ENCODE data around the gene RAD51B.

The RAD51B gene

DNA sequence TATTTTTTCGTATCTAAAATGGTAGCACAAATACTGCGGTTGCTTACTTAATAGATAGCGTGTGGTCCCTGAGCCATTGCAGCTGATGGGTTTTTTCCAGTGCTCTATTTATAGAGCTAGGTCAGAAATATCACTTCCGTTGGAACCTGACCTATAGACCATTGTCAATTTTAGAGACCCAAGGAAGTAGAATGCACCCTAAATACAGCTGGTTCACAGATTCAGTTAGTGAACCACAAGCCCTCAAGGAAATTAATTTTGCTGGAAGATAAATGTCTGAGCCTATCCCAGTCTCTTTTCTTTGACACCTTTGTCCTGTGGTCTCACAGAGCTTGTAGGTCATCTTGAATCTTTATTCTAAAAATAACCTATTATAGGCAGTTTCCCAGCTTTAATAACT is 582.3 kb downstream of the RAD51B start:
- no peak for DNase-seq (ENCODE audit: low spot score)

DNA sequence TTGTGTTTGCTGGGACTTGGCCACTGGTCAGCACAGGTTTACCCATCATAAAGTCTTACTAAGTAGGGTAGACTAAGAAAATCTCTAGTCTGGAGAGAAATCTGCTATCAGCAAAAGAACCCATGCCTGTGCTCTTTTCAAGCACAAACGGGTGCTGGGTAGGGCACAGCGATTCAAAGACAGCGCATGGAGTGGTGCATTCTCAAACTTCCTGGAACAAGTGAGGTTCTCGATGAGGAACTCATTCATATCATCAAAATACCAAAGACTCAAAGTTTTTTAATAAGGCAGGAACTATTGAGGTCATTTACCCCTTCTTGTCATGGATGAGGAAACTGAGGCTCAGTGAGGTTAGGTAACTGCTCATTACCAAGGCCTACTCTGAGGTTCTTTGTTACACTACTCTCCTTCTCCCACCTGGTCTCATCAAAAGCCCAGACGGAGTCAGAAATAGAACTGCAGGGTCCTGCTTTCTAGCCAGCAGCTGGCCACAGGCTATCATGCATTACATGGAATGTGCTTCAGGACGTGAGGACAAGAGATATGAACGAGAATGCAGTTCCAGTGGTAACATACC is 583.0 kb downstream of the RAD51B start:
- no peak for DNase-seq (ENCODE audit: low spot score)

DNA sequence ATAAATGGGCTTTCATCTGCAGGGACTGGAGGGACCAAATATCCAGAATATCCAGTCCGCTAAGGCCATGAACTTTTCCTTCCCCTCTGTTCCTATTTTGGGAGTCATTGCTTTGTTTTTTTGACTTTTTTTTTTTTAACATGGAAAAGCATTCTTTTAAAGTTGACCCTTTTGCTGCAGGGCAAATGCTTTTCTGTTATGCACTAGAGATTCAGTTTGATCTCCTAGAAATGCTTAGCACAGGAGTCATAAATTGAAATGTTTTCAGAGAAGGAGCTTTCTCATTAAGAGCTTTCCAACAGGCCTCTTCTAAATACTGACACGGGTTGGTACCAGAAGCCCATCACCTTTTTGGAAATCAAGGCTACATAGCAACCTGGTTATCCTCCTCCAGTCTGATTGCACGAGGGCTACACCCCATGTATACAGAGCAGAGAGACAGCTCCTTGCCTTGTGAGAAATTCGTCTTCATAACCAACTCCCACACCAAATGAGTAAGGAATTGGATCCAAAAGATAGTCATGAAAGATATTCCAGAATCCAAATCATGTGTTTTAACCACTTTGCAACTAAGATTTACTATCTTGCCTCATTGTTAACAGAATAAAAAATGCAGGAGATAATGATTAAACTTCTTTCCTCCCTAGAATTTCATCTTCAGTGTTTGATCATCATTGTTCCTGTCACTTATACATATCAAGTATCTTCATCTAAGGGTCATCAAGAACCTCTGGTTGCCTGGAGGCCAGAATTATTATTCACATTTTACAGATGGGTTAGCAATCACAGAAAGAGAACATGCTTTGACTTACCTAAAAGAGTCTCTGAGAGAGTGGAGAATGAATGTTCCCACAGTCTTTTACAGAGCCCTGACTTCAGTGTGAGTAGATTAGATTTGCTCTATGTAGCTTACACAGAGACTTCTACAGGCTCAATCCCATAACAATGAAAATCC is 583.9 kb downstream of the RAD51B start:
- DNase-seq (ENCODE audit: low spot score) = no peak

DNA sequence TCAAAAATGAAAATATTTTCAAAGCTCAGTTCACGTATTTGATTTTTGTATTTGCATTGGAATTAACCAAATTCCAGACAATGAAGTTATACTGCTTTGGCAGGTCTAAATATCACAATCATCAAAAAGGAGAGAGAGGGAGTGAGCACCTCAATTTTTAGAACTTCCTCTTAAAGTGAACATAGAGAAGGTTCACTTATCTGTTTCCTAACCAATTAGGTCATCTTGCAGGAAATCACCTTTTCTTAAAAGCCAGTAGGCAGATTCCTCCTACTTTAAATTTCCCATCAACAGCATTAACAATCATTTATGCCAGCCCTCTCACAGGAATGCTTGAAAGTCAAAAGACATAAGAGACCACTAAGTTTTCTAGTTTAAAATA is 584.6 kb downstream of the RAD51B start:
- DNase-seq (ENCODE audit: low spot score) = no peak

DNA sequence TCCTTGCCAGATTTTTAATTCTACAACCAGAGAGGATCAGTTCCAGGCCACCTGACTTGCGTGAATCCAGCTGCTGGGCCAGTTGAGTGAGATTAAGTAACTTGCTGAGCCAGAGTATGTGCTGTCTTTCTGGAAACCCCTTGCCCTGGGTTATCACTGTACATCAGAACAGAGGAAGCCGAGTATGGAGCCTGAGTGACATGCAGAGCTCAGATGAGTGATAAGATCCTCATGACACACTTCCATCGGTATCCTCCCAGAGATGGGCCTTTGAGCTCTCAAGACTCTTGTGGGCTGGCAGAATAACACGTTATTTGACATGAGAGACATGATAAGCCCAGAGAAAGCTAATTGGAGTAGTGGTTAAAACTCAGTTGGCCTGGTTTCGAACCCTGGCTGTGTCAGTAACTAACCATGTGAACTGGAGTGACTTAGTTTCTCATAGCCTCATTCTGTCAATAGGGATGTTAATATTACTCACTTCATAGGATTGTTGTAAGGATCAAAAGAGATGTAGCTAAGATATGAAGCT is 585.1 kb downstream of the RAD51B start:
- DNase-seq (ENCODE audit: low spot score) = peak; percentile 19

DNA sequence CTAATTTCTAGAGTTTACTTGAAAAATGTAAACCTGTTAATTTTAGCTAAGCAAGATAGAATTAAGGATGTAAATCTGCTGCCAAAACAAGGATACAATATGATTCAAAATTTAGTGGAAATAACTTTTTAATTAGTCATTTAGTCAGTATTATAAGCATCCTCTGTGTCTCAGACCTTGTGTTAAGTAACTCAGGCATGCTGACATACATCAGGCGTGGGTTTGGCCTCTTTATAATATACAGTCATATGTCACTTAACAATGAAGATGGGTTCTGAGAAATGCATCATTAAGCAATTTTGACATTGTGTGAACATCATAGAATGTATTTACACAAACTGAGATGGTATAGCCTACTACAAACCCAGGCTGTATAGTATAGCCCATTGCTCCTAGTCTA is 586.4 kb downstream of the RAD51B start:
- DNase-seq (ENCODE audit: low spot score) = no peak

DNA sequence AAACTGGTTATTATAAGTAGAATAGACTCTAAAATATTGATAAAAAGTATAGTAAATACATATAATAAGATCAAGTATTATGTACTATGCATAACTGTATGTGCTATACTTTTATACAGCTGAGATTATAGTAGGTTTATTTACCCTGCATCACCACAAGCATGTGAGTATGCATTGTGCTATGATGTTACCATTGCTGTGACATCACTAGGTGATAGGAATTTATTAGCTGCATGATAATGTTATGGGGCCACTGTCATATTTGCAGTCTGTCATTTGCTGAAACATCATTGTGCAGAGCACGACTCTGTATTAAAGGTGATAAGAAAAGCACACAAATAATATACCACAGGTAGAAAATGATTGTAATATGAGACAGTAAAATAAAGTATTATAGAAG is 587.7 kb downstream of the RAD51B start:
- no peak for DNase-seq (ENCODE audit: low spot score)

DNA sequence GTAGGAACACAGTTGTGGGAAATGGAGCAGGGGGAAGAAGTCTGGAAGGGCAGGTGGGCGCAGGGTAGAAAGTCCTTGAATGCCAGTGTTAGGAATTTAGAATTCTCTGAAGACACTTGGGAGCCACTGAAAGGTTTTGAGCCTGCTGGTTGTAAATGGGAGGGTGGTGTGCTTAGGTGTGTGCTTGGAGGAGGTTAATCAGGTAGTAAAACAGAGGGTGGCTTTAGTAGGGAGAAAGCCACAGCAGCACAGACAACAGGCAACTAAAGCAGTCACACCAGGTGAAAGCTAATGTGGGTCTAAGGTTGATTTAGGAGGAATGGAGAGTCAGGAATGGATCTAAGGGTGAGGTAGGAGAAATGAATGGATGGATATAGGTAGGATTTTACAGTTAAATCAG is 588.2 kb downstream of the RAD51B start:
- no peak for DNase-seq (ENCODE audit: low spot score)

DNA sequence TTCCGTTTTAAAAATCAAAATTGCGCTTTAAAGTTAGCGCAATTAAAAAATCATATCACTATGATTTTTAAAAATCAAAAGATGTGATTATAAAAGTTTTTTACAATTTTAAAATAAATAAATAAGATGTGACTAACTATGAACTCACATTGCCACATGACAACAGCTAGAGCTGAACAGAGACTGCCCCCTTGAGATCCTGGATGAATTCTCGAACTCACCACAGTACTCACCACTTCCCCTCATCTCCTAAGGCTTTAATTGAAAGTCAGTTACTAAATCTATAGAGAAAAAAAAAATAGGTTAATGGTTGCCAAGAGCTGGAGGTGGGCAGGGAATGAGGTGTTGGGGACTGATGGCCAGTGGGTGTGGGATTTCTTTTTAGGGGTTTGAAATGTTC is 589.1 kb downstream of the RAD51B start:
- DNase-seq (ENCODE audit: low spot score) = no peak

DNA sequence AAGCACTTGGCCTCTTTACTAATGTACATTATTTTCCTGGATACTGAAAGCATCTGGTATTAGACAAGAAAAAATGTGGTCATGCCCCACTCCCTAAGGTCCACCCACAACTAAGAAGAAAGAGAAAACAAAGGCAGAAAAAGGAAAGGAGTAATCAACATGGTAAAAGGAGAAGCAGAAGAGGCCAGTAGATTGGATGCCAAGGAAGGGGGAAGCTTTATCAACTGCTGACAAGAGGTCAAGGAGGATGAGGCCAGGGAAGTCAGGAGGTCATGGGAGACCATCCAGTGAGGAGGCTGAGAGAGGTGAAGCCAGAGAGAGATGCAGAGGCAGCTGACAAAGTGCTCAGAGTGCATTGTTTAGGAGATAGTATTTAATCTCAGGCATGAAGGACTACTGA is 589.8 kb downstream of the RAD51B start:
- no peak for DNase-seq (ENCODE audit: low spot score)

DNA sequence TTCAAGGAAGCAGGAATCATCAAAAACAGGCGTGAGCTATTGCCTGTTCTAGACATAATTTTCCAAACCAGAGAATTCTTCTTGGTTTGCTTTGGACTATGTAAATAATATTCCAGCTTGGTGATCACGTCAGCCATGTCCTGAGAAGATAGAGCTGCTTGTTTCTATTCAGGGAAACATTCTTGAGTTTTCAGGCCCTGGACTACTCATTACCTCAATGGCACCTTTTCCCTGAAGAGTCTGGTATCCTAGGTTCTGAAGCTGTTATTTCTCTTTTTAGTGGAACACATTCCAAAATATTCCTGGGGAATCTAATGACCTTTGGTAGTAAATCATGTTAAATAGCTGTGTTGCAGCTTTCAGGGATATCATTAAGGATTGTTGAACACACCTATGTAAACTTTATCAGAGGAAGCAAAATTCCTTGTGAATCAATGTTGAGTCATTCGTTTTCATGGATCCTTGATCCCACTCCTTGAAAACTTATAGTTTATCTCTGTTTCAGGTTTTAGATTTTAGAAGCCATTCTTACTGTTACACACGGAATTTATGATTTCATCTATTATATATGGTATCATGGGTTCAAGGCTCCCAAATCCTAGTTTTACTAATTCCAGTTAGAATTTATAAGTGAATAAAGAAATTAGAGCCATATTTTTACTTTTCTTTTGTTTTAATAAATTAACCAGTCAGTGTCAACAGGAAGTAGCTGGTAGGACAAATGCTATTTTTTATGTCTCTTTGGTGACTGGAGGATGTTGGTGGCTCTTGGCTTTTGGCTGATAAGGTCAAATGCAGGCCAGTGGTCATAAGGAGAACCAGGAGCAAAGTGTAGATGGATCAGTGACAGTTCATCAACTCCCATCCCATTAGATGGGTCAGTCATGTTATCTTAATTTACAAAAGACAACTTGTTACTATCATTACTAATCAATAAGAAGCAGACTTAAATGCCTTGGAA is 593.2 kb downstream of the RAD51B start:
- no peak for DNase-seq (ENCODE audit: low spot score)

DNA sequence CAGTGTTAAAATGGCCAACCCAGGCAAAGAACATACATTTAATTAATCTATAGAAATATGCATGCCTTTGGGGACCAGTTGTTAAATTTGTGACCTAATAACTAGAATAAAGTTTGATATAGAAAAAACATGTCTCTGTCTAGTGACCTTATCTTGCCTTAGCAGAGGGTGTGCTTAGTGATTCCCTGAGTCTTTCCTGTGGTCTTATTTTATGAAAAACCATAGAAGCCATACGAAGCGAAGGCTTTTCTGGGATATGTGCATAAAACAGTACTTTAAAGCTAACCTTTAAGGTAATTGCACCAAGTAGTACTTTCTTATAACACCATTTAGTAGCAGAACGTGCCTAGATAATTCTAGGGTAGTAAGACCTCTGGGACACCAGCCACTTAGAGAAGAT is 593.9 kb downstream of the RAD51B start:
- DNase-seq (ENCODE audit: low spot score) = no peak

DNA sequence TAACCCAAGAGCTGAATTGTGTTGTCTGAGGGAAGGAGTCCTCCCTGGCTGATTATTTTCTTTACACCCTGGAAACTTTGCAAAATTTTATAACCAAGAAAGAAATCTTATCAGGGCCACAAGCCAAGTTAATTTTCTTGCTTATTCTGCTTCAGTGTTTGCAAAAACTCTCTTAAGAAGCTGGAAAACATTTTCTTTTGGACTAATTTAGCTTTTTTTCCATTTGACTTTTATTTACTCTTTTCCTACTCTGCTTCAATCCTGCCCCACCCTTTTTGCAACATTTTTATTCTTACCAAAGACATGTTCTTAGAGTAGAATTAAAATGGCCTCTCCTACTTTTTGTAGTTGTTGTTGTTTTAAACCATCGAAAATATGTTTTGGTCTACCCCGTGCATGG is 594.5 kb downstream of the RAD51B start:
- DNase-seq (ENCODE audit: low spot score) = no peak

DNA sequence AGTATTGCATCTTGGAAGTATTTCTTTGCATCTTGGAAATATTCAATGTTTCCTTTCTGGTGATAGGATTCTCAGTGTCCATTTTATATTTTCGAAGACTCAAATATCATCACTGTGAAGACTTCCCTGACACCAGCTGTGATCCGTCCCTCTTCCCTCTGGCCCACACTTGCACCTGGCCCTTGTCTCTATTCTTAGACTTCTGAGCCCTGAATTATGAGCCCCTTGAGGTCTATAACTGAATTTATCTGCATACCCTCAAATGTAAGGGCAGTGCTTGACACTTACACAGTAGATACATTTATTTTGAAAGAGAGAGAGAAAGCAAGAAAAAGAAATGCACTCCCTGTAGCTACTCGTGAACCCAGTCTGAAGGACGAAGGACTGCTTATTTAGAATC is 596.6 kb downstream of the RAD51B start:
- no peak for DNase-seq (ENCODE audit: low spot score)

DNA sequence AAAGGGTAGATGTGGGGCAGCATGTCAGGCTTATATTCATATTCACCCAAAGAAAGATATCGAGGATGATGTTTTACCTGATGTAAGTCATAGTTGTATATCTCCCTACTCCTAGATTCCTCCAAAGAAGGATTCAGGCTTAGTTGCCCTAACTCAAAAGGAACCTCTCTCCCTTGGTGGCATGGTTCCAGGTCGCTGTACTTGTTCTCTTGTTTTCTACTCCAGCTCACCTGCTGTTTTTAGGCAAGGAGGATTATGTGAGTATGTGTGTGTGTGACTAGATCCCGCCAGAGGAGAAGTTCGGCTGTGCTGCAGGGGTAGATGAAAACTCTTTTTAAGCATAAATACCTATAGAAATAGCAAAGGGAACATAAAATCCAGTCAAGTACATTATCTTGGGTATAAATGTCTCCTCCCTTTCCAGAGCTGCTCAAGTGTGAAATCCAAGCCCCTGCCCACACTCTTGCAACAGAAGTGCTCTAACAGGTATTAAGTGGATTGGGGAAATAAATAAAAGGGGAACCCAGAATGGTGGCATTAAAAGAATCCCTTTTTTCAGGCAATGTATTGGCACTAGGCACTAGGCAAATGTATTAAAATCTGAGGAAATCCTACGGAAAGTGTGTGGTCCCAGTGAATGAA is 597.6 kb downstream of the RAD51B start:
- no peak for DNase-seq (ENCODE audit: low spot score)

DNA sequence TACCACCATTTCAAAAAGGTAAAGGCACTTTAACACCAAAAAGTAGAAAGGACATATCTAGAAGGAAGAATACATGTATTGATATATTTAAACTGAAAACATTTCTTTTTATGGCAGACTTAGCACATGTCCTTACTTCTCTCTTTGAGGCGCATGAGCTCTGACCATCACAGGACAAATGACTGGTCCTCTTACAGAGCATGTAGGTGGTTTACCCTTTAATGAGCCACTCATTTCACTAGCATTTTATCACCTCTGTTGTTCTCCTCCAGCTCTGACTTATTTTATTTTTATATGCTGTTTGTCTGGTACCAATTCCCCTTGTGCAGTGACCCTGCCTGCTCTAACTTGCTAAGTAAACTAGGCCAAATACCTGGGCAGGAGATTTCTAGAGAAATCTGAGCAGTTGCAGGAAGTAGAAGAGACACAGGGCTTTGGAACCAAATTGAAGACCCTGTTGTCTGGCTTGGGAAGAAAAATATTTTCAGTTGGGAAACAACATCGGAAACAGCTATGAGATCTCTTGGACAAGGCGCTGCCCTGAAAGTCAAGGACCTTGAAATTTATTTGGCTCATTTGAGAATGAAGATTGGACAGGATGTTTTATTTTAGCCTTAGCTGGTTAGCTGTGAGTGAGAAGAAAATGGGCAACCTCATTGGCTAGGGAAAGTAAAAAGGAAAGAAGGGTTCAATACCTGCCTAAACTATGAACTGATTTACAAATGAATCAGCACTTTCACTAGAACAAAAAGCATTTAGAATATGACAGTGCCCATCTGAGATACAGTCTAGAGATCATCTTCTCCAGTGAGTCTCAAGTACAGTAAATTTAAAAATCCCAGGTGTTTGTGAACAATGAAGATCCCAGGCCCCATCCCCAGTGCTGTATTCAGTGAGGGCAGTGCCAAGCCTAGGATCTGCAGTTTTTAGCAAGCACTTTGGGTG is 598.9 kb downstream of the RAD51B start:
- no peak for DNase-seq (ENCODE audit: low spot score)

DNA sequence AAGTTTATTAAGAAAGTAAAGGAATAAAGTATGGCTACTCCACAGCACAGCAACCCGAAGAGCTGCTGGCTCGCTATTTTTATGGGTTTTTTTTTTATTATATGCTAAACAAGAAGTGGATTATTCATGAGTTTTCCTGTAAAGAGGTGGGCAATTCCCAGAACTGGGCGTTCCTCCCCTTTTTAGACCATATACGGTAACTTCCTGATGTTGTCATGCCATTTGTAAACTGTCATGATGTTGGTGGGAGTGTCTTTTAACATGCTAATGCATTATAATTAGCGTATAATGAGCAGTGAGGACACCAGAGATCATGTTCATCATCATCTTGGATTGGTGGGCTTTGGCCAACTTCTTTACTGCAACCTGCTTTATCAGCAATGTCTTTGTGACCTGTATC is 600.8 kb downstream of the RAD51B start:
- DNase-seq (ENCODE audit: low spot score) = no peak

DNA sequence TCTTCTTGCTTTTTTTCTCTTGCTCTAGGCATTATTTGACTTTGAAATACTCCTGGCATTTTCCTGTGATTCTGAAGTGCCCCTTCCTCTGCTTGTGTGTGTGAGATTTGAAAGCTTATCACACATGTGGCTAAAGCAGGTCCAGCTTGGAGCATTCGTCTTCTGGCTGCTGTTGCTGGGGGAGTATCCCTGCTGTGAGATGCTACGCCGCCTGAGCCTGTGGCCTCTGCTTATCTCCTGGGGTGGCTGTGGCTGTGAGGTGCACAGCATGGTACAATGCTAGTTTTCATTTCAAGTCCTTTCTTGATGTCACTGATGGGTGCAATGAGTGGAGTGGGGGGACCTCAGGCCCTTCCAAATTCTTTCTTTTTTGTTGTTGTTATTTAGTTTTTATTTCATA is 601.5 kb downstream of the RAD51B start:
- no peak for DNase-seq (ENCODE audit: low spot score)

DNA sequence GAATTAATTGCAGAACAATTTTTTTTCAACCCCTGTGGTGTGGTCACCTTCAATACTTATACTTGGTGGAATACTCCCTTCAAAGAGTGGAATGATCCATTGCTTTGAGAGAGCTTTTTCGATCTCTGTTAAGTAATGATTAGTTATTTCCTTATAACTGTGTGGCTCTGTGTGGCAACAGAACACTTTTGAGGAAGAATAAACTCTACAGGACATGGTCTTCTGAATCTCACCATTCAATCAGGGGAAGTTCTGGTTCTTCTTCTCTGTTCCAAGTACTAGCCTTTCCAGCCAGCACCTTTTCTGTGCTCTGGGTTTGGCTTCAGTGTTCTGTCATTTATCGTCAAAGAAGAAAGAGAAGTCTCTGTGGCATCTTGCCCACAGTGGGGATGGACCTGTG is 604.1 kb downstream of the RAD51B start:
- DNase-seq (ENCODE audit: low spot score) = no peak

DNA sequence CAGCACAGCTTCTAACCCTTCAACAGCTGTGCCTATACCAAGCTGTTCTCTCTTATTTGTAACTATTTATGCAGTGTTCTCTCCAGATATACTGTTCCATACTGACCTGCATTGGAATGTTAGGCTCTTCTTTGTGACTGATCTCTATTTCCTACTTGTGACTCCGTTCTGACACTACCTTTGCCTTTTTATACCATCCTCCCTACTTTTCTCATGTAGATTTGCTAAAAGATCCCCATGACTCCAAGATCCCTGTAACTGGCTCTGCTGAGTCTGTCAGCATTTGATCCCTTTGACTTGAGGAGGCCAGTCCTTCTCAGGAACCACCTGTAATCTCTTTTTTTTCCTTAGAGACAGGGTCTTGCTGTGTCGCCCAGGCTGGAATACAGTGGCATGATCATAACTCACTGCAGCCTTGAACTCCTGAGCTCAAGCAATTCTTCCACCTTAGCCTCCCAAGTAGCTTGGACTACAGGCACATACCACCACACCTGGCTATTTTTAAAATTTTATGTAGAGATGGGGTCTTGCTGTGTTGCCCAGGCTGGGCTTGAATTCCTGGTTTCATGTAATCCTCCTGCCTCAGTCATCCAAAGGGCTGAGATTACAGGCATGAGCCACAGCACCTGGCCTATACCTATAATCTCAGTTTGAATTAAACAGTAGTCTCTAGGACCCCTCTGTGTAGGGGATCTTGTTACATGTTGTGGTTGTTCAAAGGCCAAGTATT is 605.0 kb downstream of the RAD51B start:
- DNase-seq (ENCODE audit: low spot score) = no peak

All from SK-N-DZ (cell line).